ENCODE measurements around the gene WBP1.

The WBP1 gene

DNA sequence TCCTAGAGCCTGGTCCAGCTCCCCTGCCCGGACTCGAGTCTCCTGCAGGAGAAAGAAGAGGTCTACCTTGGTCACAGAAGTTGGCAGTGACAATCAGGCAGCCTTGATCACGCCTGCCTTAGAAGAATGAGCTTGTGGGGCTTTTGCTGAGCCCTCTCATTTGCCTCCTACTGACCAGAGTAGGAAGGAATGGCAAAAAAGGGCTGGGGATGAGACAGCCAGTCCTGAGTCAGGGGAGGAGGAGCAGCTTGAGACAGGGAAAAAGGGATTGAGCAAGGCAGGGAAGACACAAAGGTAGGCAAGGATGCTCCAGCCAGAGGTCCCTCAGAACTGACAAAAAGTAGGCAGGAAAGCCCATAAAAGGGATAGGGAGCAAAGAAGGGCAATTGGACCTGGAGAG is 30.7 kb upstream of the WBP1 start:
- H3K27ac ChIP-seq (replicated peaks; ENCODE audit: low read length): no peak overlapping the region
- H2BK15ac ChIP-seq (ENCODE audit: low read length): no peak overlapping the region
- H3K4ac ChIP-seq (ENCODE audit: low read length): no peak overlapping the region
- H3K18ac ChIP-seq (ENCODE audit: low read length): no peak overlapping the region
- DNase-seq (ENCODE audit: low spot score): no peak
- WGBS, 2 donors (ENCODE audit: extremely low coverage in 2 of 2, insufficient read length in 2 of 2, insufficient replicate concordance in 1 of 2): no CpG with 5 or more reads among the region's 3 CpGs
- no peak overlapping the region for H2BK12ac ChIP-seq (ENCODE audit: low read length)
- H3K4me3 ChIP-seq (ENCODE audit: low read length in 2 of 2): no peak overlapping the region
- no peak overlapping the region for H2BK120ac ChIP-seq (ENCODE audit: low read depth, low read length)
- H3K9ac ChIP-seq (ENCODE audit: low read depth, low read length, poor library complexity): no peak overlapping the region
- no peak overlapping the region for H3K4me2 ChIP-seq (ENCODE audit: insufficient read depth, low read length, poor library complexity, severe bottlenecking)
- peaks cover 66 to 89% of the 10 kb centered on the region in 2 donors for H3K36me3 ChIP-seq (replicated peaks in 1 of 2; ENCODE audit: control insufficient read depth in 2 of 2, insufficient read depth in 2 of 2, low read length in 2 of 2)
- peaks cover 2% of the 10 kb centered on the region in 2 donors for H3K4me1 ChIP-seq (ENCODE audit: control insufficient read depth in 2 of 2, insufficient read depth in 1 of 2, low read depth in 1 of 2, low read length in 2 of 2)
- no peak overlapping the region for H3K14ac ChIP-seq (ENCODE audit: low read length)
- H3K79me1 ChIP-seq (ENCODE audit: low read depth, low read length): peaks cover 8% of the 10 kb centered on the region
- H4K91ac ChIP-seq (ENCODE audit: low read depth, low read length, poor library complexity): no peak overlapping the region
- H4K8ac ChIP-seq (ENCODE audit: low read depth, low read length): no peak overlapping the region
- no peak overlapping the region for H2AFZ ChIP-seq (ENCODE audit: low read length)
- no peaks in the 10 kb centered on the region for H3K27me3 ChIP-seq (ENCODE audit: control insufficient read depth in 3 of 3, insufficient read depth in 3 of 3, low read depth in 1 of 3, low read length in 3 of 3)
- no peak overlapping the region for H2BK5ac ChIP-seq (ENCODE audit: low read length)
- no peak overlapping the region for H2AK5ac ChIP-seq (ENCODE audit: low read depth, low read length)
- H3K23ac ChIP-seq (ENCODE audit: low read depth, low read length, poor library complexity): no peak overlapping the region
- H3K9me3 ChIP-seq (replicated peaks in 1 of 2; ENCODE audit: control insufficient read depth in 2 of 2, insufficient read depth in 1 of 2, low read depth in 1 of 2, low read length in 2 of 2): peaks cover 0 to 3% of the 10 kb centered on the region in 2 donors

DNA sequence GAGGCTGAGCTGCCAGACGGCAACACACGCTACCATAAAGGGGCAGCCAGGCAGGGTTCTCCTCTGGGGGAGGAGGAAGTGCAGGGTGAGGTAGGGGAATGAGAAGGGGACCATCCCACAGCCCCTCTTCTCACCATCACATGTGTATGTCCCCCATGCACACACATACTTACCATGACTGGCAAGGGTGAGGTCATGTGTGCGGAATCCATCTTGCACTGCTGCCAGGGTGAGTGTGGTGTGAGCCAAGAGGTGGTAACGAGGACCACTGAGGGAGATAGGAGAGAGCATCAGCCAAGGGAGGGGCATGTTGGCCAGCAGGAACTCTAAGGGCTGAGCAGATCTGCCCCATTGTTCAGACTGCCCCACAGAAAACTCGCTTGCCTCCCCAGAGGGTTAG is 29.6 kb upstream of the WBP1 start:
- peaks cover 0 to 3% of the 10 kb centered on the region in 2 donors for H3K9me3 ChIP-seq (replicated peaks in 1 of 2; ENCODE audit: control insufficient read depth in 2 of 2, insufficient read depth in 1 of 2, low read depth in 1 of 2, low read length in 2 of 2)
- H2AK5ac ChIP-seq (ENCODE audit: low read depth, low read length): no peak overlapping the region

DNA sequence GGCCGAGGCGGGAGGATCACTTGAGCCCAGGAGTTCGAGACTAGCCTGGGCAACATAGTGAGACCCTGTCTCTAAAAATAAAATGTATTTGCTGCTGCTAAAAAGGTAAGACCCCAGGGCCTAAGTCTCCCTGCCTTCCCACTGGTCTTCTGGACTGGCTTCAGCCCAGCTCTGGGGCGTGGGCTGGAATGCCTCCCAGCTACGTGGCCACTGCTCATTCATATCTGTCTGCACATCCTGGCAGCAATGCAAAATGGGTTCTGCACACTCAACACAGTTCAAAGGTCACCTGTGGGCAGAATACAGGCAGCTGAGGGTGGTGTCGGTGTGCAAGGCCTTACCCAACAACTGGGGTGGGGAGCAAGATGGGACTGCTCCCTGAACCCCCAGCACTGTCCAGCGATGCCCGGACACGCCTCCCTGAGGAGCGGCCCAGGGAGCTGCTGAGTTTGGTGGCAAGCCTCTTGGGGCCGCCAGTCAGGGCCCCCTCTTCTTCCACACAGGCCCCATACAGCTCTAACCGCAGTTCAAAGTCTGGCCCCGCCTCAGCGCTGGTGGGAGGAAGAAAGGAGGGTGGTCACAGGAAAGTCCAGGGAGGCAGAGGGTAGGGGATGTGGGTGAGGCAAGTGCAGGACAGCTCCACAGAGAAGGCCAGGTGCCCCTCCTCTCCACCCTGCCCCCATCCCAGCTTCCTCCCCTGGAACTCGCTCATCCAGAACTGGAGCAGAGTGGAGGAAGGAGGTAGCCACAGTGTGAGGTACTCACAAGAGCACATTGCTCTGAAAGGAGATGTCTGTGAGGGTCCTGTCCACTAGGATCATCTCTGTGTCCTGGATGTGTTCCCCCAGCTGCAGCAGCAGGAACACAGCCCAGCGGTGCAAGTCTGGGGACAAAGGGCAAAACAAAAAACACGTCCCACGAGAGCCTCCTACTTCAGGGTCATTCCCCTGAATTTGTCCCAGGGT is 28.5 kb upstream of the WBP1 start:
- Histone ChIP-seq H3K9me3 (replicated peaks in 1 of 2; ENCODE audit: control insufficient read depth in 2 of 2, insufficient read depth in 1 of 2, low read depth in 1 of 2, low read length in 2 of 2) (peaks cover 0 to 3% of the 10 kb centered on the region in 2 donors), H3K9ac (ENCODE audit: low read depth, low read length, poor library complexity) (no peak overlapping the region), H3K36me3 (replicated peaks in 1 of 2; ENCODE audit: control insufficient read depth in 2 of 2, insufficient read depth in 2 of 2, low read length in 2 of 2) (peaks cover 60 to 80% of the 10 kb centered on the region in 2 donors), H3K27me3 (ENCODE audit: control insufficient read depth in 3 of 3, insufficient read depth in 3 of 3, low read depth in 1 of 3, low read length in 3 of 3) (no peaks in the 10 kb centered on the region), H3K23ac (ENCODE audit: low read depth, low read length, poor library complexity) (peak overlapping the region; percentile 34), H4K8ac (ENCODE audit: low read depth, low read length) (no peak overlapping the region), H2BK120ac (ENCODE audit: low read depth, low read length) (no peak overlapping the region), H3K27ac (replicated peaks; ENCODE audit: low read length) (no peak overlapping the region), H3K4me1 (ENCODE audit: control insufficient read depth in 2 of 2, insufficient read depth in 1 of 2, low read depth in 1 of 2, low read length in 2 of 2) (peaks cover 0 to 2% of the 10 kb centered on the region in 2 donors), H3K4ac (ENCODE audit: low read length) (no peak overlapping the region), H3K18ac (ENCODE audit: low read length) (no peak overlapping the region), H2BK5ac (ENCODE audit: low read length) (peak overlapping the region; percentile 48), H3K14ac (ENCODE audit: low read length) (no peak overlapping the region), H3K4me3 (ENCODE audit: low read length in 2 of 2) (no peak overlapping the region), H2AFZ (ENCODE audit: low read length) (no peak overlapping the region), H3K4me2 (ENCODE audit: insufficient read depth, low read length, poor library complexity, severe bottlenecking) (no peak overlapping the region), H2BK15ac (ENCODE audit: low read length) (no peak overlapping the region), H3K79me1 (ENCODE audit: low read depth, low read length) (peaks cover 4% of the 10 kb centered on the region), H4K91ac (ENCODE audit: low read depth, low read length, poor library complexity) (no peak overlapping the region), H2AK5ac (ENCODE audit: low read depth, low read length) (no peak overlapping the region), H2BK12ac (ENCODE audit: low read length) (no peak overlapping the region)
- DNase-seq (ENCODE audit: low spot score): no peak
- WGBS, 2 donors (ENCODE audit: extremely low coverage in 2 of 2, insufficient read length in 2 of 2, insufficient replicate concordance in 1 of 2): no CpG with 5 or more reads among the region's 18 CpGs

More for the DNA sequence above, 29.6 kb upstream of the WBP1 start:
- Histone ChIP-seq H2AFZ (ENCODE audit: low read length) (no peak overlapping the region), H3K9ac (ENCODE audit: low read depth, low read length, poor library complexity) (no peak overlapping the region), H4K91ac (ENCODE audit: low read depth, low read length, poor library complexity) (peak overlapping the region; percentile 74), H3K27ac (replicated peaks; ENCODE audit: low read length) (no peak overlapping the region), H2BK12ac (ENCODE audit: low read length) (no peak overlapping the region), H3K4me1 (ENCODE audit: control insufficient read depth in 2 of 2, insufficient read depth in 1 of 2, low read depth in 1 of 2, low read length in 2 of 2) (peaks cover 0 to 2% of the 10 kb centered on the region in 2 donors), H4K8ac (ENCODE audit: low read depth, low read length) (no peak overlapping the region), H2BK15ac (ENCODE audit: low read length) (no peak overlapping the region), H3K79me1 (ENCODE audit: low read depth, low read length) (peaks cover 8% of the 10 kb centered on the region), H3K4me3 (ENCODE audit: low read length in 2 of 2) (peak overlapping the region in 1 of 2 donors; percentile 1), H3K23ac (ENCODE audit: low read depth, low read length, poor library complexity) (no peak overlapping the region), H3K4ac (ENCODE audit: low read length) (no peak overlapping the region), H3K36me3 (replicated peaks in 1 of 2; ENCODE audit: control insufficient read depth in 2 of 2, insufficient read depth in 2 of 2, low read length in 2 of 2) (peaks cover 67 to 90% of the 10 kb centered on the region in 2 donors), H2BK120ac (ENCODE audit: low read depth, low read length) (no peak overlapping the region), H2BK5ac (ENCODE audit: low read length) (no peak overlapping the region), H3K14ac (ENCODE audit: low read length) (peak overlapping the region; percentile 3), H3K18ac (ENCODE audit: low read length) (no peak overlapping the region), H3K27me3 (ENCODE audit: control insufficient read depth in 3 of 3, insufficient read depth in 3 of 3, low read depth in 1 of 3, low read length in 3 of 3) (no peaks in the 10 kb centered on the region), H3K4me2 (ENCODE audit: insufficient read depth, low read length, poor library complexity, severe bottlenecking) (no peak overlapping the region)
- no peak for DNase-seq (ENCODE audit: low spot score)
- no CpG with 5 or more reads among the region's 5 CpGs for WGBS, 2 donors (ENCODE audit: extremely low coverage in 2 of 2, insufficient read length in 2 of 2, insufficient replicate concordance in 1 of 2)

DNA sequence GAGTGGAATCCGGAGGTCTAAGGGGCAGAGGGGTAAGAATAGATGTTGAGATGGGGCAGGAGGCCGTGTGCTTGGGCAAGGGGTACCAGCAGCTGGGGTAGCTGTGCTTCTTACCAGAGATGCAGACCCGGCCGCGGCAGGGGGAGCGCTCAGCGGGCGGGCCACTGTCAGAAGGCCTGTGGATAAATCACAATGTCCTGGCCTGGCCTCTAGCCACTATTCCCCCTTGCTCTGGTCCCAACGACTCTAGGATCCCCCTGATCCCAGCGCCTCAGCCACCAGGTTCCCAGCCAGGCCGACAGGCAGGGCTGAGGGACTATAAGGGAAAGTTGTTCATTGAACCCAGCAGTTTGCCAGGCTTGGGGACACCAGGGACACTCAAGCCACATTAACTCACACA is 27.7 kb upstream of the WBP1 start:
- H3K18ac ChIP-seq (ENCODE audit: low read length): no peak overlapping the region
- H2AK5ac ChIP-seq (ENCODE audit: low read depth, low read length): no peak overlapping the region
- no CpG with 5 or more reads among the region's 11 CpGs for WGBS, 2 donors (ENCODE audit: extremely low coverage in 2 of 2, insufficient read length in 2 of 2, insufficient replicate concordance in 1 of 2)
- no peak overlapping the region for H2BK120ac ChIP-seq (ENCODE audit: low read depth, low read length)
- no peak overlapping the region for H3K4me2 ChIP-seq (ENCODE audit: insufficient read depth, low read length, poor library complexity, severe bottlenecking)
- H3K79me1 ChIP-seq (ENCODE audit: low read depth, low read length): peaks cover 2% of the 10 kb centered on the region
- no peak overlapping the region for H3K4ac ChIP-seq (ENCODE audit: low read length)
- H4K8ac ChIP-seq (ENCODE audit: low read depth, low read length): no peak overlapping the region
- H2BK12ac ChIP-seq (ENCODE audit: low read length): no peak overlapping the region
- no peak overlapping the region for H3K4me3 ChIP-seq (ENCODE audit: low read length in 2 of 2)
- H3K14ac ChIP-seq (ENCODE audit: low read length): no peak overlapping the region
- H2AFZ ChIP-seq (ENCODE audit: low read length): no peak overlapping the region
- DNase-seq (ENCODE audit: low spot score): no peak
- H3K9me3 ChIP-seq (replicated peaks in 1 of 2; ENCODE audit: control insufficient read depth in 2 of 2, insufficient read depth in 1 of 2, low read depth in 1 of 2, low read length in 2 of 2): peaks cover 0 to 3% of the 10 kb centered on the region in 2 donors
- H3K36me3 ChIP-seq (replicated peaks in 1 of 2; ENCODE audit: control insufficient read depth in 2 of 2, insufficient read depth in 2 of 2, low read length in 2 of 2): peaks cover 54 to 75% of the 10 kb centered on the region in 2 donors
- no peak overlapping the region for H3K9ac ChIP-seq (ENCODE audit: low read depth, low read length, poor library complexity)
- no peak overlapping the region for H4K91ac ChIP-seq (ENCODE audit: low read depth, low read length, poor library complexity)
- no peak overlapping the region for H2BK15ac ChIP-seq (ENCODE audit: low read length)
- peak overlapping the region; percentile 34 for H3K23ac ChIP-seq (ENCODE audit: low read depth, low read length, poor library complexity)
- no peak overlapping the region for H2BK5ac ChIP-seq (ENCODE audit: low read length)
- no peaks in the 10 kb centered on the region for H3K27me3 ChIP-seq (ENCODE audit: control insufficient read depth in 3 of 3, insufficient read depth in 3 of 3, low read depth in 1 of 3, low read length in 3 of 3)
- no peak overlapping the region for H3K27ac ChIP-seq (replicated peaks; ENCODE audit: low read length)
- H3K4me1 ChIP-seq (ENCODE audit: control insufficient read depth in 2 of 2, insufficient read depth in 1 of 2, low read depth in 1 of 2, low read length in 2 of 2): peaks cover 0 to 2% of the 10 kb centered on the region in 2 donors
